ENCODE measurements around the gene MRPL16.

MRPL16 gene

DNA sequence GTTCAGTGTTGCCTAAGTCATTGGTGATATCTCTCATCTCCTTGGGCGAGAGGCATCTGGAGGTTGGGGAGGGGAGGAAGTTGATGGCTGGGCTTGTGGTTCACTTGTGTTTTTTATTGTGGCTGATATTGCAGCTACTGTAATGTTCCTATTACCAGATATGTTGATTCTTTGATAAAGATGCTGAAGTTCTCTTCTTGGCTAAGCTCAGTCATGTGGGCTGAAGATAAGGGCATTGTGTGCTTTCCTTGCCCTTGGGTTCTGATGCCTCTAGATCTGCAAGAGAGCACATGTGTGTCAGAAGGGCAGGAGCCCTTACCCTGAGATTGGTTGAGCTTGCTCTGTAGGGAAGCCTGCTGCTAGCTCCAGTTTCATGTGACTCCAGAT lies 43.4 kb downstream of the MRPL16 start:
- no peaks in the 10 kb centered on the region for H3K79me2 ChIP-seq (ENCODE audit: control insufficient read depth, low read length)
- TF ChIP-seq, protein P1, sequence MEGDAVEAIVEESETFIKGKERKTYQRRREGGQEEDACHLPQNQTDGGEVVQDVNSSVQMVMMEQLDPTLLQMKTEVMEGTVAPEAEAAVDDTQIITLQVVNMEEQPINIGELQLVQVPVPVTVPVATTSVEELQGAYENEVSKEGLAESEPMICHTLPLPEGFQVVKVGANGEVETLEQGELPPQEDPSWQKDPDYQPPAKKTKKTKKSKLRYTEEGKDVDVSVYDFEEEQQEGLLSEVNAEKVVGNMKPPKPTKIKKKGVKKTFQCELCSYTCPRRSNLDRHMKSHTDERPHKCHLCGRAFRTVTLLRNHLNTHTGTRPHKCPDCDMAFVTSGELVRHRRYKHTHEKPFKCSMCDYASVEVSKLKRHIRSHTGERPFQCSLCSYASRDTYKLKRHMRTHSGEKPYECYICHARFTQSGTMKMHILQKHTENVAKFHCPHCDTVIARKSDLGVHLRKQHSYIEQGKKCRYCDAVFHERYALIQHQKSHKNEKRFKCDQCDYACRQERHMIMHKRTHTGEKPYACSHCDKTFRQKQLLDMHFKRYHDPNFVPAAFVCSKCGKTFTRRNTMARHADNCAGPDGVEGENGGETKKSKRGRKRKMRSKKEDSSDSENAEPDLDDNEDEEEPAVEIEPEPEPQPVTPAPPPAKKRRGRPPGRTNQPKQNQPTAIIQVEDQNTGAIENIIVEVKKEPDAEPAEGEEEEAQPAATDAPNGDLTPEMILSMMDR (IDR thresholded peaks at IDR 0.05; ENCODE audit: low read depth, low read length, poor library complexity, severe bottlenecking) = no peak
- TF ChIP-seq EZH2phosphoT487 (IDR thresholded peaks at IDR 0.05; ENCODE audit: borderline replicate concordance, low read length) = no peak
- no peaks in the 10 kb centered on the region for H3K9me3 ChIP-seq (ENCODE audit: control insufficient read depth, insufficient read depth, low read length)
- peaks cover 9% of the 10 kb centered on the region for H3K4me1 ChIP-seq (ENCODE audit: control insufficient read depth, low read length)
- no peaks in the 10 kb centered on the region for H3K36me3 ChIP-seq (ENCODE audit: control insufficient read depth, low read length)
- H3K4me2 ChIP-seq (ENCODE audit: low read length) = no peak overlapping the region
- no peaks in the 10 kb centered on the region for H3F3A ChIP-seq (ENCODE audit: control insufficient read depth, insufficient read depth)
- H3K27me3 ChIP-seq (ENCODE audit: control insufficient read depth, low read length) = no peaks in the 10 kb centered on the region
- no peaks in the 10 kb centered on the region for H4K20me1 ChIP-seq (ENCODE audit: control insufficient read depth, insufficient read depth, low read depth, low read length)
- no peak overlapping the region for H3K27ac ChIP-seq (ENCODE audit: low read depth, low read length)
- H3K4me3 ChIP-seq (ENCODE audit: low read length) = no peak overlapping the region
- no peaks in the 10 kb centered on the region for H3K9me2 ChIP-seq (replicated peaks; ENCODE audit: control insufficient read depth, low read length)

DNA sequence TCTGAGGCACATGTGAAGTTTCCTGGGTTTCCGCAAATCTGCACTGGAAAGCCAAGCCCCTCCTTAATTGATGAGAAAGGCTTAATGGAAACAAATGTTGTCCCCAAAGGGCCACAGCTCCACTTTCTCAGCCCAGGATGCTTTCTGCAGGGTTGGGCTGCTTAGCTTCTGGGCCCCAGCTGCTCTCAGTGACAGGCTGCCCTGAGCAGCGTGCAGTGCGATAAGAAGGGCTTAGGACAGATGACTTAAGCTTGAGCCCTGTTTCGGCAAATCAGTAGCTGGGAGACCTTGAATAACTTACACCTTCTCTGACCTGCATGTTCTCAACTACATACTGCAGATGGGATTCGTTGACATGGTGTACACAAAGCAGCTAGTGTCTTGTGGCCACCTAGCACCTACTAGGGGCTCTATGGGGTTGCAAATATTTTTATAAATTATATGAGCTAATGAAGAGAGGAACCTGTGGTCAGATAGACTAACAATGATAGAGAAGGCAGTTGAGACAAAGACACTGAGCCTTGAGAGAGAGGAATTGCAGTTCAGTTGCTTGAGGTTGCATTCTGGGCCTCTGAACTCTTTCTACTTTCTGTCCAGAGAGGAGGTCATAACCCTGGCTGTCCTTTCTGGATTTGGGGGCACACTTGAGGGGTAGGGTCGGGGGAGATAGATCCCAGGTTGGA lies 43.9 kb downstream of the MRPL16 start:
- no peaks in the 10 kb centered on the region for H3K27me3 ChIP-seq (ENCODE audit: control insufficient read depth, low read length)
- no peaks in the 10 kb centered on the region for H4K20me1 ChIP-seq (ENCODE audit: control insufficient read depth, insufficient read depth, low read depth, low read length)
- no peak for TF ChIP-seq EZH2phosphoT487 (IDR thresholded peaks at IDR 0.05; ENCODE audit: borderline replicate concordance, low read length)
- TF ChIP-seq, protein P1 (IDR thresholded peaks at IDR 0.05; ENCODE audit: low read depth, low read length, poor library complexity, severe bottlenecking) = no peak
- no peaks in the 10 kb centered on the region for H3K36me3 ChIP-seq (ENCODE audit: control insufficient read depth, low read length)
- H3K27ac ChIP-seq (ENCODE audit: low read depth, low read length) = no peak overlapping the region
- H3K4me2 ChIP-seq (ENCODE audit: low read length) = no peak overlapping the region
- no peaks in the 10 kb centered on the region for H3K79me2 ChIP-seq (ENCODE audit: control insufficient read depth, low read length)
- H3K4me3 ChIP-seq (ENCODE audit: low read length) = no peak overlapping the region
- peaks cover 4% of the 10 kb centered on the region for H3K4me1 ChIP-seq (ENCODE audit: control insufficient read depth, low read length)
- H3F3A ChIP-seq (ENCODE audit: control insufficient read depth, insufficient read depth) = no peaks in the 10 kb centered on the region
- H3K9me2 ChIP-seq (replicated peaks; ENCODE audit: control insufficient read depth, low read length) = no peaks in the 10 kb centered on the region
- H3K9me3 ChIP-seq (ENCODE audit: control insufficient read depth, insufficient read depth, low read length) = no peaks in the 10 kb centered on the region

DNA sequence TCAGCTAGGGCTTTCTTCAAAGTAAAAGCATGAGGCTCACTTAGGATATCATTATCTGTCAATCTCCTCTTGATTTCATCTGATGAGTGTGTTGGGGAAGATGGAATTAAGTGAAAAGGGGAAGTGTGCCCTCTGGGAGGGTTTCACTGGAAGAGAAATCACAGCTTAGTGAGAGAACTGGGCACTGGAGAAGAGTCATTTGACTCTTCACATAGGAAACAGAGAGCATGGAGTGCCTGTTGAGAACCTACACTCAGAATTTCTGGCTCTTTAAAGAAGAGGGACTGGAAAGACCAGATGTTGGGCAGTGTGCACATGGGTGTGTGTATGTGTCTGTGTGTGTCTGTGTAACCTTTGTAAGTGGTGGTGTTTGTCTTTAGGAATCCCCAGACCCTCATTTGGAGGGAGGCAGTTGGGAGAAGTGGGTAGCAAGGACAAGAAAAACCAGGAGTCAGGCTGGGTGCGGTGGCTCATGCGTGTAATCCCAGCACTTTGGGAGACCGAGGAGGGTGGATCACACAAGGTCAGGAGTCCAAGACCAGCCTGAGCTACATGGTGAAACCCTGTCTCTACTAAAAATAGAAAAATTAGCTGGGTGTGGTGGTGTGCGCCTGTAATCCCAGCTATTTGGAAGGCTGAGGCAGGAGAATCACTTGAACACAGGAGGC lies 45.4 kb downstream of the MRPL16 start:
- TF ChIP-seq EZH2phosphoT487 (IDR thresholded peaks at IDR 0.05; ENCODE audit: borderline replicate concordance, low read length) = no peak
- TF ChIP-seq, protein P1 (IDR thresholded peaks at IDR 0.05; ENCODE audit: low read depth, low read length, poor library complexity, severe bottlenecking) = no peak
- H3K9me3 ChIP-seq (ENCODE audit: control insufficient read depth, insufficient read depth, low read length) = no peaks in the 10 kb centered on the region
- H3K79me2 ChIP-seq (ENCODE audit: control insufficient read depth, low read length) = no peaks in the 10 kb centered on the region
- no peak overlapping the region for H3K4me3 ChIP-seq (ENCODE audit: low read length)
- H3K27me3 ChIP-seq (ENCODE audit: control insufficient read depth, low read length) = peaks cover 4% of the 10 kb centered on the region; the same call in 1 of the 2 replicates
- no peak overlapping the region for H3K27ac ChIP-seq (ENCODE audit: low read depth, low read length)
- no peaks in the 10 kb centered on the region for H3F3A ChIP-seq (ENCODE audit: control insufficient read depth, insufficient read depth)
- H3K9me2 ChIP-seq (replicated peaks; ENCODE audit: control insufficient read depth, low read length) = no peaks in the 10 kb centered on the region
- H3K36me3 ChIP-seq (ENCODE audit: control insufficient read depth, low read length) = no peaks in the 10 kb centered on the region
- H4K20me1 ChIP-seq (ENCODE audit: control insufficient read depth, insufficient read depth, low read depth, low read length) = no peaks in the 10 kb centered on the region
- H3K4me1 ChIP-seq (ENCODE audit: control insufficient read depth, low read length) = 0 out of 2 replicates have a peak, but pooled peaks cover 3% of the 10 kb centered on the region
- H3K4me2 ChIP-seq (ENCODE audit: low read length) = no peak overlapping the region
